IMR-90 (cell line): ENCODE data around the gene HECTD2. TPM values are rescaled to one million over a fixed set of nuclear protein-coding genes. Genes with fewer than 3 reads are reported as not detected.

ENCODE experiments used
- ATAC-seq: fragments of 200-7000 bp; cut with Tn5 transposase; 2 replicates; pipeline ENCODE4 v1.9.1; 2020; ENCODE audit warnings: low read depth, mild to moderate bottlenecking, moderate library complexity
- BruUV-seq: library from RNA; stranded (reverse); fragments of 400-500 nt; replicated peaks from 2 replicates; lab custom pipeline; 2021; lab: Mats Ljungman, UMichigan
- CTCF ChIA-PET: fragments of 300-600 bp; formaldehyde crosslinking; extraction: SDS; loops from one replicate; lab custom pipeline; 2021; ENCODE audit warnings: antibody characterized with exemption; lab: Yijun Ruan, JAX
- POLR2A ChIA-PET: fragments of 300-600 bp; sonication (Branson Sonifier 250); formaldehyde crosslinking; loops from one replicate; lab custom pipeline; 2022; ENCODE audit warnings: antibody characterized with exemption; ENCODE audit not compliant: unreplicated experiment; lab: Charles Lee
- DNase-seq: peaks from one replicate; pipeline ENCODE4 v3.0.0; 2013
- H2AFZ ChIP-seq: replicated peaks from 2 replicates; pipeline ENCODE3; 2013; ENCODE audit warnings: low read length, mild to moderate bottlenecking; ENCODE audit not compliant: poor library complexity
- H2AK5ac ChIP-seq: 2 replicates; pipeline ENCODE4 v1.6.1; 2013; ENCODE audit warnings: low read depth, low read length, inconsistent platforms
- H2AK9ac ChIP-seq: replicated peaks from 2 replicates; pipeline ENCODE3; 2013; ENCODE audit warnings: mild to moderate bottlenecking, low read depth, low read length, moderate library complexity; ENCODE audit not compliant: poor library complexity
- H2BK120ac ChIP-seq: 2 replicates; pipeline ENCODE4 v1.6.1; 2013; ENCODE audit warnings: low read depth, low read length, inconsistent platforms
- H2BK15ac ChIP-seq: 3 replicates; pipeline ENCODE4 v1.6.1; 2013; ENCODE audit warnings: low read depth, low read length, inconsistent platforms
- H2BK20ac ChIP-seq: 2 replicates; pipeline ENCODE4 v1.6.1; 2013; ENCODE audit warnings: low read depth, mild to moderate bottlenecking, inconsistent platforms, low read length, moderate library complexity
- H2BK5ac ChIP-seq: 2 replicates; pipeline ENCODE4 v1.6.1; 2013; ENCODE audit warnings: mild to moderate bottlenecking, low read depth, low read length, inconsistent platforms; ENCODE audit not compliant: poor library complexity, severe bottlenecking
- H3K14ac ChIP-seq: replicated peaks from 2 replicates; pipeline ENCODE4 v1.6.1; 2013; ENCODE audit warnings: low read depth, low read length, inconsistent platforms
- H3K18ac ChIP-seq: 2 replicates; pipeline ENCODE4 v1.6.1; 2013; ENCODE audit warnings: low read depth, low read length, control low read depth
- H3K23ac ChIP-seq: 2 replicates; pipeline ENCODE4 v1.6.1; 2013; ENCODE audit warnings: low read depth, low read length, inconsistent platforms
- H3K27ac ChIP-seq: 2 replicates; pipeline ENCODE4 v1.5.1; 2013; ENCODE audit warnings: mild to moderate bottlenecking, control low read depth, low read length; ENCODE audit not compliant: insufficient read depth
- H3K27me3 ChIP-seq: 2 replicates; pipeline ENCODE4 v1.6.1; 2013; ENCODE audit warnings: low read length; ENCODE audit not compliant: control insufficient read depth, insufficient read depth
- H3K36me3 ChIP-seq: 2 replicates; pipeline ENCODE4 v1.6.1; 2013; ENCODE audit warnings: low read length, mixed read lengths; ENCODE audit not compliant: control insufficient read depth, insufficient read depth
- H3K4ac ChIP-seq: 2 replicates; pipeline ENCODE4 v1.6.1; 2013; ENCODE audit warnings: low read depth, low read length, inconsistent platforms
- H3K4me1 ChIP-seq: 2 replicates; pipeline ENCODE4 v1.6.1; 2013; ENCODE audit warnings: low read length, mixed read lengths; ENCODE audit not compliant: control insufficient read depth, insufficient read depth
- H3K4me2 ChIP-seq: 2 replicates; pipeline ENCODE4 v1.6.1; 2013; ENCODE audit warnings: low read depth, mild to moderate bottlenecking, control low read depth, low read length, moderate library complexity
- H3K4me3 ChIP-seq: 2 replicates; pipeline ENCODE4 v1.5.1; 2013; ENCODE audit warnings: low read depth, mild to moderate bottlenecking, control low read depth, low read length, moderate library complexity; ENCODE audit not compliant: insufficient read depth
- H3K56ac ChIP-seq: 2 replicates; pipeline ENCODE4 v1.6.1; 2013; ENCODE audit warnings: low read length, inconsistent platforms; ENCODE audit not compliant: insufficient read depth; ENCODE audit errors: extremely low read depth
- H3K79me1 ChIP-seq, 2 experiments: 2 replicates each; pipeline ENCODE4 v1.6.1; 2013; ENCODE audit warnings: low read length in 2 of 2, inconsistent platforms in 1 of 2, low read depth in 1 of 2
- H3K9ac ChIP-seq: 2 replicates; pipeline ENCODE4 v1.6.1; 2013; ENCODE audit warnings: low read depth, low read length, control low read depth
- H3K9me1 ChIP-seq: 2 replicates; pipeline ENCODE4 v1.6.1; 2013; ENCODE audit warnings: low read length, inconsistent platforms; ENCODE audit not compliant: insufficient read depth
- H3K9me3 ChIP-seq: 2 replicates; pipeline ENCODE4 v1.6.1; 2013; ENCODE audit warnings: low read length; ENCODE audit not compliant: control insufficient read depth, insufficient read depth
- H4K20me1 ChIP-seq: 2 replicates; pipeline ENCODE4 v1.6.1; 2013; ENCODE audit warnings: low read length, inconsistent platforms; ENCODE audit not compliant: insufficient read depth
- H4K5ac ChIP-seq: 2 replicates; pipeline ENCODE4 v1.6.1; 2013; ENCODE audit warnings: mild to moderate bottlenecking, low read depth, low read length, control low read depth
- H4K8ac ChIP-seq, 2 experiments: 2 replicates each; pipeline ENCODE4 v1.6.1; 2013; ENCODE audit warnings: low read depth in 2 of 2, low read length in 2 of 2, control low read depth in 1 of 2, inconsistent platforms in 1 of 2
- H4K91ac ChIP-seq: 2 replicates; pipeline ENCODE4 v1.6.1; 2013; ENCODE audit warnings: low read depth, low read length, inconsistent platforms; ENCODE audit not compliant: insufficient read depth
- BHLHE40 ChIP-seq: fragments of 150-350 bp; IDR thresholded peaks from 2 replicates; pipeline ENCODE4 v1.6.1; 2016; ENCODE audit warnings: mild to moderate bottlenecking, low read depth, low read length
- CHD1 ChIP-seq: IDR thresholded peaks from 2 replicates; pipeline ENCODE4 v1.6.1; 2012; ENCODE audit warnings: low read depth, low read length, improper control_type of control experiment
- MXI1 ChIP-seq: IDR thresholded peaks from 2 replicates; pipeline ENCODE4 v1.6.1; 2012; ENCODE audit warnings: low read depth, mild to moderate bottlenecking, low read length, moderate library complexity, borderline replicate concordance
- NFE2L2 ChIP-seq: fragments of 150-350 bp; IDR thresholded peaks from 2 replicates; pipeline ENCODE4 v1.6.1; 2016; ENCODE audit warnings: low read depth, mild to moderate bottlenecking, low read length
- RCOR1 ChIP-seq: IDR thresholded peaks from 2 replicates; pipeline ENCODE4 v1.6.1; 2012; ENCODE audit warnings: mild to moderate bottlenecking, low read length, improper control_type of control experiment; ENCODE audit not compliant: insufficient replicate concordance
- RFX5 ChIP-seq: IDR thresholded peaks from 2 replicates; pipeline ENCODE4 v1.8.0; 2012; ENCODE audit warnings: low read depth, mild to moderate bottlenecking, low read length, moderate library complexity
- SMC3 ChIP-seq: fragments of 150-350 bp; IDR thresholded peaks from 2 replicates; pipeline ENCODE4 v1.6.1; 2016; ENCODE audit warnings: low read depth, mild to moderate bottlenecking, antibody characterized with exemption, low read length, moderate library complexity
- WGBS, 2 experiments: methylation state at CpG; one replicate each; pipeline versions ENCODE4 v1.1.5 to v1.1.7; 2013; ENCODE audit warnings: missing lambda C conversion rate in 2 of 2; ENCODE audit not compliant: insufficient read length in 1 of 2; ENCODE audit errors: extremely low coverage in 2 of 2; 5-methylcytosine and 5-hydroxymethylcytosine counted together
- dilution Hi-C: fragments of 300-500 bp; cut with HindIII; formaldehyde crosslinking; loops from one replicate; pipeline ENCODE4 v1.14.3; 2018; ENCODE audit warnings: low sequenced_read_pairs; ENCODE audit not compliant: unreplicated experiment
- in situ Hi-C: fragments of 300-500 bp; cut with MboI; formaldehyde crosslinking; loops from 3 replicates; pipeline ENCODE4 v1.14.3; 2019; ENCODE audit warnings: low sequenced_read_pairs, inconsistent platforms, mixed read lengths
- intact Hi-C: fragments of 100-400 bp; cut with micrococcal nuclease; formaldehyde crosslinking; loops from 2 replicates; pipeline ENCODE4 v1.10.0; 2022
- polyA plus RNA-seq, 3 experiments: library from polyadenylated mRNA; depleted of rRNA; stranded (reverse); fragments of >200 nt; gene quantifications; 2 replicates each; pipeline ENCODE4 v1.2.3, GENCODE V29; 2012; ENCODE audit warnings: low replicate concordance in 1 of 3
- total RNA-seq: library from RNA; depleted of rRNA; stranded (reverse); fragments of >200 nt; gene quantifications from 2 replicates; pipeline ENCODE4 v1.2.3, GENCODE V29; 2012
- TF ChIP-seq, protein P1 (sequence below): fragments of 150-350 bp; IDR thresholded peaks from 2 replicates; pipeline ENCODE4 v1.6.1; 2016; ENCODE audit warnings: low read depth, mild to moderate bottlenecking, low read length, moderate library complexity, borderline replicate concordance
- TF ChIP-seq, protein P2 (sequence below): conservative IDR thresholded peaks from 2 replicates; pipeline ENCODE4 v1.5.1; 2012; ENCODE audit warnings: mild to moderate bottlenecking, low read depth, low read length, improper control_type of control experiment

HECTD2 gene
- total and polyA plus RNA-seq, 2 of the 4 experiments (the other 2 are of a cell fraction) = 5.2 to 5.9 TPM

DNA sequence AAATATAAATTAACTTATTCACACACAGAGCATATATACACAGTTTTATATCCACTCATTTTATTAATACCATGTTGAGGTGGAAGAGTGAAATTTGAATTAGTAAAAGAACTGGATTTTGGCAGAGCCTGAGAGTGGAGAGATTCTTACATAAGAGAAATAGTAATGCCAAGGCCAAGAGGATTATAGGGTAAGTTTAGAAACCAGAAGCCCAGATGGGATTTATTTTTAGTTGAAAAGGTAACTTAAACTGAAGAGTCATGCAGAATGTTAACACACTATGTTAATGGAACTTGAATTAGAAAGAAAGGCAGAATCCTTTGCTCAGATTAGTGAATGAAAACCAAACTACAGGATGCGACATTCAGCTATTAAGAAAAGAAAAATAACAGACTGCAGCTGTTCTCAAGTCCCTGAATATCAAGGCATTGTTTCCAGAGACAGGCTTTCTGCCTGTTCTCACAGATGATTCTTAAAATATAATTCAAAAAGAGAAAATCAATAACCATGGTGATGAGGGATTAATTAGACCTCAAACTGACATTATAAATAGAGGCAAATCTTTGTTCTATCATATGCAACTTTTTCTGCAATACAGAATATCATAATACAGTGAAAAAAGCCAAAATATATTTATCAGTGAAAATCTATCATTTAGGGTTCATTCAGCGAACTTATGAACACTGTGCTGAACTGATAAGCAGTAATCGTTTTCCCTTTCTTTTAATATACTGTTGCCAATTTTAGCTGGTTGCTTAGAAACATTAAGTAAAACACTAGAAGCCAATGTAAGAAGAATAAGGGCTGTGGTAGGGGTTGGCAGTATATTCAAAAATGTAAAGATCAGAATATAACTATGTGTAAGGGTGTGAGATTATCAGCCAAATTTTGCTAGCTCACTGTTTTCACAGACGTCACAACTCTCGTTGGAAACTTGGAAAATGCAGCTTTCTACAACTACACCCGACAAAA lies 34.4 kb downstream of the HECTD2 start:
- Histone ChIP-seq H3K14ac (no peak overlapping the region), H3K4me2 (no peak overlapping the region), H2BK5ac (no peak overlapping the region), H3K27ac (no peak overlapping the region), H2BK15ac (no peak overlapping the region), H3K9ac (no peak overlapping the region), H4K91ac (no peak overlapping the region), H4K20me1 (no peaks in the 10 kb centered on the region), H3K9me3 (no peaks in the 10 kb centered on the region), H2AK9ac (no peak overlapping the region), H3K56ac (no peak overlapping the region), H3K23ac (no peak overlapping the region), H3K9me1 (no peaks in the 10 kb centered on the region), H2BK120ac (no peak overlapping the region), H2AK5ac (no peak overlapping the region), H4K5ac (no peak overlapping the region), H3K4me1 (no peaks in the 10 kb centered on the region), H3K4ac (no peak overlapping the region), H3K18ac (no peak overlapping the region), H4K8ac (no peak overlapping the region), H2AFZ (no peak overlapping the region), H3K4me3 (no peak overlapping the region), H3K27me3 (no peaks in the 10 kb centered on the region), H2BK20ac (no peak overlapping the region), H3K79me1 (no peaks in the 10 kb centered on the region; a peak in 1 of 4 replicates), H3K36me3 (peaks cover 4% of the 10 kb centered on the region)
- DNase-seq (no peak), ATAC-seq (no peak)
- in situ Hi-C loops (no loop called here), intact Hi-C loops (no loop called here), dilution Hi-C loops (no loop called here)
- ChIA-PET CTCF (no interaction called here), POLR2A (no interaction called here)
- BruUV-seq = no TSS peak
- TF ChIP-seq CHD1 (no peak), BHLHE40 (no peak), NFE2L2 (no peak), SMC3 (no peak), RCOR1 (no peak), MXI1 (no peak), RFX5 (no peak)
- TF ChIP-seq, protein P1, sequence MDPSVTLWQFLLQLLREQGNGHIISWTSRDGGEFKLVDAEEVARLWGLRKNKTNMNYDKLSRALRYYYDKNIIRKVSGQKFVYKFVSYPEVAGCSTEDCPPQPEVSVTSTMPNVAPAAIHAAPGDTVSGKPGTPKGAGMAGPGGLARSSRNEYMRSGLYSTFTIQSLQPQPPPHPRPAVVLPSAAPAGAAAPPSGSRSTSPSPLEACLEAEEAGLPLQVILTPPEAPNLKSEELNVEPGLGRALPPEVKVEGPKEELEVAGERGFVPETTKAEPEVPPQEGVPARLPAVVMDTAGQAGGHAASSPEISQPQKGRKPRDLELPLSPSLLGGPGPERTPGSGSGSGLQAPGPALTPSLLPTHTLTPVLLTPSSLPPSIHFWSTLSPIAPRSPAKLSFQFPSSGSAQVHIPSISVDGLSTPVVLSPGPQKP = no peak
- TF ChIP-seq, protein P2, sequence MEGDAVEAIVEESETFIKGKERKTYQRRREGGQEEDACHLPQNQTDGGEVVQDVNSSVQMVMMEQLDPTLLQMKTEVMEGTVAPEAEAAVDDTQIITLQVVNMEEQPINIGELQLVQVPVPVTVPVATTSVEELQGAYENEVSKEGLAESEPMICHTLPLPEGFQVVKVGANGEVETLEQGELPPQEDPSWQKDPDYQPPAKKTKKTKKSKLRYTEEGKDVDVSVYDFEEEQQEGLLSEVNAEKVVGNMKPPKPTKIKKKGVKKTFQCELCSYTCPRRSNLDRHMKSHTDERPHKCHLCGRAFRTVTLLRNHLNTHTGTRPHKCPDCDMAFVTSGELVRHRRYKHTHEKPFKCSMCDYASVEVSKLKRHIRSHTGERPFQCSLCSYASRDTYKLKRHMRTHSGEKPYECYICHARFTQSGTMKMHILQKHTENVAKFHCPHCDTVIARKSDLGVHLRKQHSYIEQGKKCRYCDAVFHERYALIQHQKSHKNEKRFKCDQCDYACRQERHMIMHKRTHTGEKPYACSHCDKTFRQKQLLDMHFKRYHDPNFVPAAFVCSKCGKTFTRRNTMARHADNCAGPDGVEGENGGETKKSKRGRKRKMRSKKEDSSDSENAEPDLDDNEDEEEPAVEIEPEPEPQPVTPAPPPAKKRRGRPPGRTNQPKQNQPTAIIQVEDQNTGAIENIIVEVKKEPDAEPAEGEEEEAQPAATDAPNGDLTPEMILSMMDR = no peak
- no CpG with 5 or more reads among the region's 6 CpGs for WGBS, 2 experiments
